ENCODE measurements around the gene VIT. TPM values are rescaled to one million over a fixed set of nuclear protein-coding genes. Genes with fewer than 3 reads are reported as not detected.
"Not testable (repeated sequence)": the region's sequence is repeated elsewhere in the genome, so short reads cannot be mapped to it uniquely, and the experiment has no call there.

Gene VIT
- total and polyA plus RNA-seq, 3 experiments from 2014 or later = 0.08 TPM; not detected in 2

DNA sequence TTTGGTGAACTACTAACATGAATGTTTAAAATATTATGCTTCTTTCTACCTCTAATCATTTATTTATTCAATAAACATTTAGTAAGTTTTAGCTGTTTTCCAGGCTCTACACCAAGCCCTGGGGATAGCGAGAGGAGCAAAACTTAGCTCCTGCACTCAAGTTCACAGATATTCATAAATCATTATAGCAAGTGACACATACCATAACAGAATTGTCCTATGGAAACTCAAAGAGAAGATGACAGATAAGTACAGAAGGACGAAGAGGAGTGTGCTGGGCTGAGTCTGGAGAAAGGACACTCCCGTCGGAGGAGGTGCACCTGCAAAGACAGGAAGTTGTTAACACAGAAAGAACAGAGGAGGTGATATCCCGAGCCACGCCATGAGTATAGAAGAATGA is 13.9 kb upstream of the VIT start:
- no peaks in the 10 kb centered on the region for H3K4me1 Mint-ChIP-seq
- DNase-seq = no peak
- no peaks in the 10 kb centered on the region for H3K36me3 ChIP-seq (ENCODE audit: insufficient read depth, low read length)
- peaks cover 7 to 21% (median 16%) of the 10 kb centered on the region in 5 donors for H3K9me3 Mint-ChIP-seq
- H3K36me3 Mint-ChIP-seq = peaks cover 0 to 7% (median 0%) of the 10 kb centered on the region in 3 donors
- ChIA-PET CTCF (no interaction called here), POLR2A (no interaction called here)
- H3K27me3 ChIP-seq (ENCODE audit: insufficient read depth, low read length, poor library complexity, severe bottlenecking) = no peaks in the 10 kb centered on the region
- H3K4me1 ChIP-seq (ENCODE audit: insufficient read depth, low read length) = no peaks in the 10 kb centered on the region
- peaks cover 7 to 28% of the 10 kb centered on the region in 2 donors for H3K27me3 Mint-ChIP-seq
- no peak overlapping the region for H3K4me3 ChIP-seq (ENCODE audit: low read length)
- no peak overlapping the region for H3K4me3 Mint-ChIP-seq
- no peaks in the 10 kb centered on the region for H3K9me3 ChIP-seq (ENCODE audit: low read length)
- H3K27ac ChIP-seq (ENCODE audit: low read depth, low read length) = no peak overlapping the region
- H3K27ac Mint-ChIP-seq = no peak overlapping the region

- Mint-ChIP-seq H3K4me1 (no peaks in the 10 kb centered on the region), H3K9me3 (peaks cover 7 to 17% (median 12%) of the 10 kb centered on the region in 5 donors), H3K27ac (no peak overlapping the region), H3K4me3 (no peak overlapping the region), H3K27me3 (peaks cover 7 to 29% of the 10 kb centered on the region in 2 donors), H3K36me3 (peaks cover 0 to 7% (median 0%) of the 10 kb centered on the region in 3 donors)
- H3K4me1 ChIP-seq (ENCODE audit: insufficient read depth, low read length) = no peaks in the 10 kb centered on the region
- CTCF ChIA-PET = no interaction called here
- no peaks in the 10 kb centered on the region for H3K36me3 ChIP-seq (ENCODE audit: insufficient read depth, low read length)
- no peak overlapping the region for H3K27ac ChIP-seq (ENCODE audit: low read depth, low read length)
- H3K4me3 ChIP-seq (ENCODE audit: low read length) = no peak overlapping the region
- H3K9me3 ChIP-seq (ENCODE audit: low read length) = no peaks in the 10 kb centered on the region
- no peak for DNase-seq
- no peaks in the 10 kb centered on the region for H3K27me3 ChIP-seq (ENCODE audit: insufficient read depth, low read length, poor library complexity, severe bottlenecking)
- POLR2A ChIA-PET = no interaction called here
These were observed 13.5 kb upstream of the VIT start for GRCh38 chr2:36683002-36683401.

GRCh38 chr2:36688291-36688690 is 8.2 kb upstream of the VIT start:
- H3K9me3 ChIP-seq (ENCODE audit: low read length); DNase-seq; CTCF ChIA-PET; H3K4me3 ChIP-seq (ENCODE audit: low read length); H3K27ac Mint-ChIP-seq; H3K27ac ChIP-seq (ENCODE audit: low read depth, low read length); H3K27me3 ChIP-seq (ENCODE audit: insufficient read depth, low read length, poor library complexity, severe bottlenecking); H3K36me3 Mint-ChIP-seq; H3K4me3 Mint-ChIP-seq; H3K9me3 Mint-ChIP-seq; POLR2A ChIA-PET; H3K4me1 ChIP-seq (ENCODE audit: insufficient read depth, low read length); H3K36me3 ChIP-seq (ENCODE audit: insufficient read depth, low read length); H3K4me1 Mint-ChIP-seq: not testable (repeated sequence)
- peaks cover 5 to 29% of the 10 kb centered on the region in 2 donors for H3K27me3 Mint-ChIP-seq

DNA sequence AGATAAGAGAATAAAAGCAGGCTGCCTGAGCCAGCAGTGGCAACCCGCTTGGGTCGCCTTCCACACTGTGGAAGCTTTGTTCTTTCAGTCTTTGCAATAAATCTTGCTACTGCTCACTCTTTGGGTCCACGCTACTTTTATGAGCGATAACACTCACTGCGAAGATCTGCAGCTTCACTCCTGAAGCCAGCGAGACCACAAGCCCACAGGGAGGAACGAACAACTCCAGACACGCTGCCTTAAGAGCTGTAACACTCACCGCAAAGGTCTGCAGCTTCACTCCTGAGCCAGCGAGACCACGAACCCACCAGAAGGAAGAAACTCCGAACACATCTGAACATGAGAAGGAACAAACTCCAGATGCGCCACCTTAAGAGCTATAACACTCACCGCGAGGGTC is 7.5 kb upstream of the VIT start:
- H3K36me3 ChIP-seq (ENCODE audit: insufficient read depth, low read length); H3K27me3 ChIP-seq (ENCODE audit: insufficient read depth, low read length, poor library complexity, severe bottlenecking); H3K4me1 ChIP-seq (ENCODE audit: insufficient read depth, low read length); H3K27ac Mint-ChIP-seq; H3K4me3 ChIP-seq (ENCODE audit: low read length); H3K27ac ChIP-seq (ENCODE audit: low read depth, low read length); H3K9me3 Mint-ChIP-seq; DNase-seq; H3K9me3 ChIP-seq (ENCODE audit: low read length); CTCF ChIA-PET; POLR2A ChIA-PET; H3K4me1 Mint-ChIP-seq; H3K36me3 Mint-ChIP-seq: not testable (repeated sequence)
- Mint-ChIP-seq H3K27me3 (peaks cover 6 to 26% of the 10 kb centered on the region in 2 donors), H3K4me3 (peak overlapping the region in 1 of 7 donors; percentile 16)

GRCh38 chr2:36692121-36692520 is 4.4 kb upstream of the VIT start:
- Histone ChIP-seq H3K9me3 (ENCODE audit: low read length) (no peaks in the 10 kb centered on the region), H3K36me3 (ENCODE audit: insufficient read depth, low read length) (no peaks in the 10 kb centered on the region), H3K4me3 (ENCODE audit: low read length) (no peak overlapping the region), H3K27me3 (ENCODE audit: insufficient read depth, low read length, poor library complexity, severe bottlenecking) (no peaks in the 10 kb centered on the region), H3K4me1 (ENCODE audit: insufficient read depth, low read length) (no peaks in the 10 kb centered on the region), H3K27ac (ENCODE audit: low read depth, low read length) (no peak overlapping the region)
- peaks cover 0 to 6% (median 0%) of the 10 kb centered on the region in 3 donors for H3K4me1 Mint-ChIP-seq
- peaks cover 7 to 21% of the 10 kb centered on the region in 2 donors for H3K27me3 Mint-ChIP-seq
- ChIA-PET POLR2A (no interaction called here), CTCF (no interaction called here)
- no peaks in the 10 kb centered on the region for H3K36me3 Mint-ChIP-seq
- H3K9me3 Mint-ChIP-seq = no peaks in the 10 kb centered on the region
- DNase-seq = no peak
- H3K27ac Mint-ChIP-seq = no peak overlapping the region
- H3K4me3 Mint-ChIP-seq = no peak overlapping the region

DNA sequence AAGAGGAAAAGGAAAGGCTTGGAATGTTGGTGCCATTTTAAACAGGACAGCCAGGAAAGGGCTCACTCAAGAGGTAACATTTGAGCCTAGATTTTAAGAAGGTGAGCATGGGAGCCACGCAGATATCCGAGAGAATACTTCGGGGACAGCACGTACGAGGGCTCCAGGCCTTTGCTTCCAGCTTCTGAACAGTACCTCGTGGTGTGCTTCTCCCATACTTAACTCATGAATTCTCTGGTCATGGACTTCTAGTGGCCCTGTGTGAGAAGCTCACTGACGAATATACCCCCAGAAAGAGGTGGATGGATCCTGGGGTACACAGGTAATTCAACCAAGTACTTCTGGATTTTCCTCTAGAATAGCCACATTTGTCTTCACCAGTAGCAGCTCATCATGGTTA is 2.7 kb upstream of the VIT start:
- Histone ChIP-seq H3K4me1 (ENCODE audit: insufficient read depth, low read length) (no peaks in the 10 kb centered on the region), H3K36me3 (ENCODE audit: insufficient read depth, low read length) (no peaks in the 10 kb centered on the region), H3K27me3 (ENCODE audit: insufficient read depth, low read length, poor library complexity, severe bottlenecking) (no peaks in the 10 kb centered on the region), H3K9me3 (ENCODE audit: low read length) (no peaks in the 10 kb centered on the region), H3K27ac (ENCODE audit: low read depth, low read length) (no peak overlapping the region), H3K4me3 (ENCODE audit: low read length) (no peak overlapping the region)
- DNase-seq = no peak
- no peaks in the 10 kb centered on the region for H3K9me3 Mint-ChIP-seq
- ChIA-PET POLR2A (no interaction called here), CTCF (interaction anchor here (0.9 kb wide), 1 partner anchor 9 kb away, joined by 3 read pairs; no protein-coding TSS in a partner anchor)
- peaks cover 0 to 6% (median 0%) of the 10 kb centered on the region in 3 donors for H3K4me1 Mint-ChIP-seq
- H3K27ac Mint-ChIP-seq = no peak overlapping the region
- peaks cover 7 to 17% of the 10 kb centered on the region in 2 donors for H3K27me3 Mint-ChIP-seq
- no peaks in the 10 kb centered on the region for H3K36me3 Mint-ChIP-seq
- H3K4me3 Mint-ChIP-seq = no peak overlapping the region

- no peaks in the 10 kb centered on the region for H3K36me3 ChIP-seq (ENCODE audit: insufficient read depth, low read length)
- no peaks in the 10 kb centered on the region for H3K9me3 ChIP-seq (ENCODE audit: low read length)
- Mint-ChIP-seq H3K27ac (no peak overlapping the region), H3K27me3 (peaks cover 7 to 10% of the 10 kb centered on the region in 2 donors), H3K9me3 (no peaks in the 10 kb centered on the region), H3K4me1 (no peaks in the 10 kb centered on the region), H3K36me3 (no peaks in the 10 kb centered on the region), H3K4me3 (no peak overlapping the region)
- no peaks in the 10 kb centered on the region for H3K4me1 ChIP-seq (ENCODE audit: insufficient read depth, low read length)
- ChIA-PET CTCF (no interaction called here), POLR2A (no interaction called here)
- no peak for DNase-seq
- no peaks in the 10 kb centered on the region for H3K27me3 ChIP-seq (ENCODE audit: insufficient read depth, low read length, poor library complexity, severe bottlenecking)
- no peak overlapping the region for H3K27ac ChIP-seq (ENCODE audit: low read depth, low read length)
- H3K4me3 ChIP-seq (ENCODE audit: low read length) = no peak overlapping the region
These were observed 626 bp upstream of the VIT start for GRCh38 chr2:36695746-36696415.

GRCh38 chr2:36697424-36698066 is 1.0 kb downstream of the VIT start:
- H3K4me1 ChIP-seq (ENCODE audit: insufficient read depth, low read length) = no peaks in the 10 kb centered on the region
- no peaks in the 10 kb centered on the region for H3K9me3 ChIP-seq (ENCODE audit: low read length)
- ChIA-PET POLR2A (no interaction called here), CTCF (no interaction called here)
- H3K9me3 Mint-ChIP-seq = no peaks in the 10 kb centered on the region
- peaks cover 8 to 11% of the 10 kb centered on the region in 2 donors for H3K27me3 Mint-ChIP-seq
- no peaks in the 10 kb centered on the region for H3K36me3 ChIP-seq (ENCODE audit: insufficient read depth, low read length)
- H3K4me3 Mint-ChIP-seq = no peak overlapping the region
- no peak overlapping the region for H3K27ac Mint-ChIP-seq
- no peaks in the 10 kb centered on the region for H3K27me3 ChIP-seq (ENCODE audit: insufficient read depth, low read length, poor library complexity, severe bottlenecking)
- no peak overlapping the region for H3K27ac ChIP-seq (ENCODE audit: low read depth, low read length)
- H3K4me1 Mint-ChIP-seq = no peaks in the 10 kb centered on the region
- no peaks in the 10 kb centered on the region for H3K36me3 Mint-ChIP-seq
- DNase-seq = no peak
- H3K4me3 ChIP-seq (ENCODE audit: low read length) = no peak overlapping the region
